WTC11 (cell line): ENCODE measurements around the gene RCE1.

Experiments
- SOX15 ChIP-seq: fragments of 250-450 bp; sonication (Bioruptor Pico); IDR thresholded peaks from 2 replicates; pipeline ENCODE4 v1.9.0; 2021; ENCODE audit warnings: mild to moderate bottlenecking
- ZMAT4 ChIP-seq: fragments of 250-450 bp; sonication (Bioruptor Pico); IDR thresholded peaks from 2 replicates; pipeline ENCODE4 v1.9.0; 2021; ENCODE audit warnings: mild to moderate bottlenecking
- TF ChIP-seq, protein P1 (sequence below): sonication (generic); formaldehyde crosslinking; IDR thresholded peaks from 2 replicates; pipeline ENCODE4 v1.8.1; 2023; ENCODE audit warnings: mild to moderate bottlenecking, missing genetic modification reagents
- TF ChIP-seq, protein P2 (sequence below): fragments of 200-600 bp; IDR thresholded peaks from 2 replicates; pipeline ENCODE4 v1.8.0; 2022; ENCODE audit warnings: antibody characterized with exemption
- TF ChIP-seq, protein P3 (sequence below): sonication (generic); formaldehyde crosslinking; IDR thresholded peaks from 2 replicates; pipeline ENCODE4 v1.8.1; 2022; ENCODE audit warnings: mild to moderate bottlenecking, missing genetic modification reagents, moderate library complexity, borderline replicate concordance

GRCh38 chr11:66841861-66842260, 1.4 kb upstream of the RCE1 start:
- TF ChIP-seq ZMAT4 = no peak
- TF ChIP-seq SOX15 = no peak
- TF ChIP-seq, protein P1, sequence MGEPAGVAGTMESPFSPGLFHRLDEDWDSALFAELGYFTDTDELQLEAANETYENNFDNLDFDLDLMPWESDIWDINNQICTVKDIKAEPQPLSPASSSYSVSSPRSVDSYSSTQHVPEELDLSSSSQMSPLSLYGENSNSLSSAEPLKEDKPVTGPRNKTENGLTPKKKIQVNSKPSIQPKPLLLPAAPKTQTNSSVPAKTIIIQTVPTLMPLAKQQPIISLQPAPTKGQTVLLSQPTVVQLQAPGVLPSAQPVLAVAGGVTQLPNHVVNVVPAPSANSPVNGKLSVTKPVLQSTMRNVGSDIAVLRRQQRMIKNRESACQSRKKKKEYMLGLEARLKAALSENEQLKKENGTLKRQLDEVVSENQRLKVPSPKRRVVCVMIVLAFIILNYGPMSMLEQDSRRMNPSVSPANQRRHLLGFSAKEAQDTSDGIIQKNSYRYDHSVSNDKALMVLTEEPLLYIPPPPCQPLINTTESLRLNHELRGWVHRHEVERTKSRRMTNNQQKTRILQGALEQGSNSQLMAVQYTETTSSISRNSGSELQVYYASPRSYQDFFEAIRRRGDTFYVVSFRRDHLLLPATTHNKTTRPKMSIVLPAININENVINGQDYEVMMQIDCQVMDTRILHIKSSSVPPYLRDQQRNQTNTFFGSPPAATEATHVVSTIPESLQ (CRISPR knock-in tag) = no peak
- TF ChIP-seq, protein P2, sequence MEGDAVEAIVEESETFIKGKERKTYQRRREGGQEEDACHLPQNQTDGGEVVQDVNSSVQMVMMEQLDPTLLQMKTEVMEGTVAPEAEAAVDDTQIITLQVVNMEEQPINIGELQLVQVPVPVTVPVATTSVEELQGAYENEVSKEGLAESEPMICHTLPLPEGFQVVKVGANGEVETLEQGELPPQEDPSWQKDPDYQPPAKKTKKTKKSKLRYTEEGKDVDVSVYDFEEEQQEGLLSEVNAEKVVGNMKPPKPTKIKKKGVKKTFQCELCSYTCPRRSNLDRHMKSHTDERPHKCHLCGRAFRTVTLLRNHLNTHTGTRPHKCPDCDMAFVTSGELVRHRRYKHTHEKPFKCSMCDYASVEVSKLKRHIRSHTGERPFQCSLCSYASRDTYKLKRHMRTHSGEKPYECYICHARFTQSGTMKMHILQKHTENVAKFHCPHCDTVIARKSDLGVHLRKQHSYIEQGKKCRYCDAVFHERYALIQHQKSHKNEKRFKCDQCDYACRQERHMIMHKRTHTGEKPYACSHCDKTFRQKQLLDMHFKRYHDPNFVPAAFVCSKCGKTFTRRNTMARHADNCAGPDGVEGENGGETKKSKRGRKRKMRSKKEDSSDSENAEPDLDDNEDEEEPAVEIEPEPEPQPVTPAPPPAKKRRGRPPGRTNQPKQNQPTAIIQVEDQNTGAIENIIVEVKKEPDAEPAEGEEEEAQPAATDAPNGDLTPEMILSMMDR = no peak
- TF ChIP-seq, protein P3, sequence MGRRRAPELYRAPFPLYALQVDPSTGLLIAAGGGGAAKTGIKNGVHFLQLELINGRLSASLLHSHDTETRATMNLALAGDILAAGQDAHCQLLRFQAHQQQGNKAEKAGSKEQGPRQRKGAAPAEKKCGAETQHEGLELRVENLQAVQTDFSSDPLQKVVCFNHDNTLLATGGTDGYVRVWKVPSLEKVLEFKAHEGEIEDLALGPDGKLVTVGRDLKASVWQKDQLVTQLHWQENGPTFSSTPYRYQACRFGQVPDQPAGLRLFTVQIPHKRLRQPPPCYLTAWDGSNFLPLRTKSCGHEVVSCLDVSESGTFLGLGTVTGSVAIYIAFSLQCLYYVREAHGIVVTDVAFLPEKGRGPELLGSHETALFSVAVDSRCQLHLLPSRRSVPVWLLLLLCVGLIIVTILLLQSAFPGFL (CRISPR knock-in tag) = no peak
